ENCODE measurements around the gene IGF1R. TPM values are rescaled to one million over a fixed set of nuclear protein-coding genes. Genes with fewer than 3 reads are reported as not detected.

The IGF1R gene
- total and polyA plus RNA-seq, 2 of the 13 experiments (the other 11 are each of a cell fraction or from before 2014, with no cell fraction given) = 15.9 to 18.4 TPM

GRCh38 chr15:98968576-98968975 is 320.2 kb downstream of the IGF1R start (continued):
- TF ChIP-seq ZNF619 (CRISPR knock-in tag; IDR thresholded peaks at IDR 0.05) = no peak

GRCh38 chr15:98969126-98969735 is 320.9 kb downstream of the IGF1R start:
- DNase-seq (ENCODE audit: low spot score) = no peak
- TF ChIP-seq RARA (CRISPR knock-in tag; IDR thresholded peaks at IDR 0.05) = no peak
- no peak for TF ChIP-seq ZNF772 (CRISPR knock-in tag; IDR thresholded peaks at IDR 0.05)
- TF ChIP-seq ZMYM4 (CRISPR knock-in tag; IDR thresholded peaks at IDR 0.05) = no peak
- no peak for TF ChIP-seq ARNT2 (CRISPR knock-in tag; IDR thresholded peaks at IDR 0.05; ENCODE audit: low read depth)
- TF ChIP-seq PHF8 (CRISPR knock-in tag; IDR thresholded peaks at IDR 0.05) = no peak
- TF ChIP-seq, protein P1, sequence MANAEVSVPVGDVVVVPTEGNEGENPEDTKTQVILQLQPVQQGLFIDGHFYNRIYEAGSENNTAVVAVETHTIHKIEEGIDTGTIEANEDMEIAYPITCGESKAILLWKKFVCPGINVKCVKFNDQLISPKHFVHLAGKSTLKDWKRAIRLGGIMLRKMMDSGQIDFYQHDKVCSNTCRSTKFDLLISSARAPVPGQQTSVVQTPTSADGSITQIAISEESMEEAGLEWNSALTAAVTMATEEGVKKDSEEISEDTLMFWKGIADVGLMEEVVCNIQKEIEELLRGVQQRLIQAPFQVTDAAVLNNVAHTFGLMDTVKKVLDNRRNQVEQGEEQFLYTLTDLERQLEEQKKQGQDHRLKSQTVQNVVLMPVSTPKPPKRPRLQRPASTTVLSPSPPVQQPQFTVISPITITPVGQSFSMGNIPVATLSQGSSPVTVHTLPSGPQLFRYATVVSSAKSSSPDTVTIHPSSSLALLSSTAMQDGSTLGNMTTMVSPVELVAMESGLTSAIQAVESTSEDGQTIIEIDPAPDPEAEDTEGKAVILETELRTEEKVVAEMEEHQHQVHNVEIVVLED (CRISPR knock-in tag; IDR thresholded peaks at IDR 0.05; ENCODE audit: borderline replicate concordance) = no peak
- no peak for TF ChIP-seq THYN1 (CRISPR knock-in tag; IDR thresholded peaks at IDR 0.05; ENCODE audit: borderline replicate concordance, low read depth)
- TF ChIP-seq ZNF749 (CRISPR knock-in tag; IDR thresholded peaks at IDR 0.05; ENCODE audit: borderline replicate concordance) = no peak
- TF ChIP-seq, protein P2, sequence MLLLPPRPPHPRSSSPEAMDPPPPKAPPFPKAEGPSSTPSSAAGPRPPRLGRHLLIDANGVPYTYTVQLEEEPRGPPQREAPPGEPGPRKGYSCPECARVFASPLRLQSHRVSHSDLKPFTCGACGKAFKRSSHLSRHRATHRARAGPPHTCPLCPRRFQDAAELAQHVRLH (CRISPR knock-in tag; IDR thresholded peaks at IDR 0.05; ENCODE audit: borderline replicate concordance, low read depth) = no peak
- no peak for TF ChIP-seq RAD51 (IDR thresholded peaks at IDR 0.05; ENCODE audit: borderline replicate concordance)
- TF ChIP-seq ZNF790 (CRISPR knock-in tag; IDR thresholded peaks at IDR 0.05; ENCODE audit: borderline replicate concordance) = no peak
- no peak for TF ChIP-seq KLF13 (CRISPR knock-in tag; IDR thresholded peaks at IDR 0.05)
- Histone ChIP-seq H3K9ac (ENCODE audit: insufficient read depth, low read depth, low read length) (no peak overlapping the region), H3K9me3 (ENCODE audit: low read length) (no peaks in the 10 kb centered on the region), H3K4me1 (ENCODE audit: insufficient read depth, low read length) (peaks cover 21% of the 10 kb centered on the region), H2AFZ (ENCODE audit: low read length) (no peak overlapping the region), H3K27me3 (ENCODE audit: control insufficient read depth in 1 of 2, insufficient read depth in 2 of 2, low read length in 2 of 2) (peaks cover 5 to 19% of the 10 kb centered on the region in 2 experiments; a peak in 4 of 5 replicates), H3K4me3 (replicated peaks in 1 of 3; ENCODE audit: insufficient read depth in 1 of 3, low read depth in 2 of 3, low read length in 3 of 3) (no peak overlapping the region), H3K36me3 (replicated peaks in 1 of 2; ENCODE audit: control insufficient read depth in 1 of 2, insufficient read depth in 2 of 2, low read length in 2 of 2) (no peaks in the 10 kb centered on the region), H3K79me2 (ENCODE audit: insufficient read depth, low read length) (no peaks in the 10 kb centered on the region), H4K20me1 (ENCODE audit: insufficient read depth, low read length) (no peaks in the 10 kb centered on the region), H3K4me2 (ENCODE audit: low read depth, low read length) (no peak overlapping the region), H3K27ac (ENCODE audit: extremely low read length, insufficient read depth, low read length) (no peak overlapping the region)
- intact Hi-C loops (cut with micrococcal nuclease; ENCODE audit: unreplicated experiment) = no loop called here
- WGBS (ENCODE audit: low lambda C conversion rate) = 6% methylated on average over 6 of the region's 29 CpGs
- POLR2A ChIA-PET = no interaction called here
- CTCF ChIA-PET (ENCODE audit: low intra/inter-chr PET ratio, low total read pairs) = no interaction called here
- no TSS peak for BruUV-seq (replicated peaks)
- ATAC-seq = no peak
- FAIRE-seq = no peak
- in situ Hi-C loops (cut with HindIII; ENCODE audit: extremely low pct_ligation_motif_present, low pct_unique_long_range_greater_than_20kb) = no loop called here
